Activated CD8-positive, alpha-beta T cell treated with anti-CD3 and anti-CD28 coated beads for 36 hours (primary cell): ENCODE results near the gene WRAP73. TPM values are rescaled to one million over a fixed set of nuclear protein-coding genes. Genes with fewer than 3 reads are reported as not detected.

Experiments
- ATAC-seq: fragments of 200-7000 bp; cut with Tn5 transposase; one replicate; pipeline ENCODE4 v1.10.0; 2021; ENCODE audit warnings: mild to moderate bottlenecking, moderate library complexity
- CTCF ChIA-PET: fragments of 350-600 bp; sonication (Branson Sonifier 250); formaldehyde crosslinking; loops from one replicate; lab custom pipeline; 2021; ENCODE audit warnings: antibody characterized with exemption; lab: Charles Lee
- POLR2A ChIA-PET: fragments of 350-600 bp; sonication (Branson Sonifier 250); formaldehyde crosslinking; loops from one replicate; lab custom pipeline; 2021; ENCODE audit warnings: antibody characterized with exemption; lab: Charles Lee
- DNase-seq: peaks from one replicate; pipeline ENCODE4 v3.0.0-alpha.2; 2020
- H3K27ac Mint-ChIP-seq: one replicate; pipeline ENCODE4 v1.8.0; 2021; ENCODE audit warnings: mild to moderate bottlenecking, mixed read lengths
- H3K27me3 Mint-ChIP-seq: one replicate; pipeline ENCODE4 v1.8.0; 2021; ENCODE audit warnings: mixed read lengths
- H3K36me3 Mint-ChIP-seq: one replicate; pipeline ENCODE4 v1.8.0; 2021; ENCODE audit warnings: low read depth, mixed read lengths
- H3K4me1 Mint-ChIP-seq: one replicate; pipeline ENCODE4 v1.8.0; 2021; ENCODE audit warnings: low read depth, mixed read lengths
- H3K4me3 Mint-ChIP-seq: one replicate; pipeline ENCODE4 v1.8.0; 2021; ENCODE audit warnings: mild to moderate bottlenecking, moderate library complexity, mixed read lengths
- H3K9me3 Mint-ChIP-seq: one replicate; pipeline ENCODE4 v1.8.0; 2021; ENCODE audit warnings: mixed read lengths
- intact Hi-C: fragments of 100-400 bp; cut with micrococcal nuclease; formaldehyde crosslinking; loops from one replicate; pipeline ENCODE4 v1.10.0; 2022
- total RNA-seq, 2 experiments: library from RNA; stranded (reverse); gene quantifications; one replicate each; pipeline ENCODE4 v1.2.3, GENCODE V29; 2021
- TF ChIP-seq, protein P1 (sequence below): fragments of 200-600 bp; IDR thresholded peaks from one replicate; pipeline ENCODE4 v1.8.0; 2022; ENCODE audit warnings: antibody characterized with exemption, mild to moderate bottlenecking

The WRAP73 gene
- total RNA-seq, 2 experiments from 2014 or later, result 34.2 to 35.4 TPM

DNA sequence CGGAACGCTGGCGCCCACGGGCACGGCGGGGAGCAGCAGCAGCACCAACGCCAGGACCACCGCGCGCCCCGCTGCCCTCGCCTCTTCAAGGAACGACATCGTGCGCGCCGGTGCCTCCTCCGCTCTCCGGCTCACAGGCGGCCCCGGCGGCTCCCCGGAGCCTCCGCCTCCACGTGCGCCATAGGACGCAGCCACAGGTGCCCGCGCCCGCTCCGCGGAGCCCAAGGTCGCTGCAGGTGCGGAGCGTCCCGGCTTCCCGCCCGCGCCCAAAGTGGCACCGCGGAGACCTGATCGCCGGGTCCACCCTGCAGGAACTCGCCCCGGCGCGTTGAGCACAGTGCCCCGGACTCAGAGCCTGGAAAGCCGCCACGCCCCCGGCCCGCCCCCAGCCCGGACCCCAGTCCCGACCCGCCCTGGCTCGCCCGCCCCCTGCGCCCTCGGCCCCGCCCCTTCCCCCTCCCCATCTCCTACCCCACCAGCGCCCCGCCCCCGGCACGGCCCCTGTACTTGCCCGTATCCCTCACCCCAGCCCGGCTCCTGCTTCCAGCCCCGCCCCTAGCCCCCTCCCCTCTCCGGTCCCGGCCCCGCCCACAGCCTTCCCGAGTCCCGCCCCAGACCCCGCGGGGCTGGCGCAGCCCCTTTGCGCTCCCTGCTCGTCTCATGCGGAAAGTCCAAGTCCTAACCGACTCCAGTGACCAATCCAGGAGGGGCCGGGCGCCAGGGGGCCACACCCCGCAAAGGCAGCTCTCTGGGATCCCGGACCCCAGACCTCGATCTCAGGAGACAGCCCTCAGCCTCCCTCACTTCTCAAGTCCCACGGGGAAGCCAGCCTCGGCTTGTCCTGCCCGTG, 38.5 kb downstream of the WRAP73 start, which contains the start of gene MEGF6:
TSS of gene MEGF6 (minus strand) at position 339 of the 850 bp plus-strand sequence. CDS start at position 99, 240 bp downstream.
- ATAC-seq (peak; percentile 82), DNase-seq (peak; percentile 61)
- Mint-ChIP-seq H3K36me3 (no peaks in the 10 kb centered on the region), H3K27ac (no peak within 1 kb of the TSS), H3K9me3 (no peaks in the 10 kb centered on the region), H3K4me3 (peak within 1 kb of the TSS; percentile 53), H3K27me3 (peaks cover 11% of the 10 kb centered on the region), H3K4me1 (peaks cover 4% of the 10 kb centered on the region)
- intact Hi-C loops, result no loop called here
- CTCF ChIA-PET, result no interaction called here
- POLR2A ChIA-PET, result no interaction called here
- TF ChIP-seq, protein P1, sequence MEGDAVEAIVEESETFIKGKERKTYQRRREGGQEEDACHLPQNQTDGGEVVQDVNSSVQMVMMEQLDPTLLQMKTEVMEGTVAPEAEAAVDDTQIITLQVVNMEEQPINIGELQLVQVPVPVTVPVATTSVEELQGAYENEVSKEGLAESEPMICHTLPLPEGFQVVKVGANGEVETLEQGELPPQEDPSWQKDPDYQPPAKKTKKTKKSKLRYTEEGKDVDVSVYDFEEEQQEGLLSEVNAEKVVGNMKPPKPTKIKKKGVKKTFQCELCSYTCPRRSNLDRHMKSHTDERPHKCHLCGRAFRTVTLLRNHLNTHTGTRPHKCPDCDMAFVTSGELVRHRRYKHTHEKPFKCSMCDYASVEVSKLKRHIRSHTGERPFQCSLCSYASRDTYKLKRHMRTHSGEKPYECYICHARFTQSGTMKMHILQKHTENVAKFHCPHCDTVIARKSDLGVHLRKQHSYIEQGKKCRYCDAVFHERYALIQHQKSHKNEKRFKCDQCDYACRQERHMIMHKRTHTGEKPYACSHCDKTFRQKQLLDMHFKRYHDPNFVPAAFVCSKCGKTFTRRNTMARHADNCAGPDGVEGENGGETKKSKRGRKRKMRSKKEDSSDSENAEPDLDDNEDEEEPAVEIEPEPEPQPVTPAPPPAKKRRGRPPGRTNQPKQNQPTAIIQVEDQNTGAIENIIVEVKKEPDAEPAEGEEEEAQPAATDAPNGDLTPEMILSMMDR, result no peak

DNA sequence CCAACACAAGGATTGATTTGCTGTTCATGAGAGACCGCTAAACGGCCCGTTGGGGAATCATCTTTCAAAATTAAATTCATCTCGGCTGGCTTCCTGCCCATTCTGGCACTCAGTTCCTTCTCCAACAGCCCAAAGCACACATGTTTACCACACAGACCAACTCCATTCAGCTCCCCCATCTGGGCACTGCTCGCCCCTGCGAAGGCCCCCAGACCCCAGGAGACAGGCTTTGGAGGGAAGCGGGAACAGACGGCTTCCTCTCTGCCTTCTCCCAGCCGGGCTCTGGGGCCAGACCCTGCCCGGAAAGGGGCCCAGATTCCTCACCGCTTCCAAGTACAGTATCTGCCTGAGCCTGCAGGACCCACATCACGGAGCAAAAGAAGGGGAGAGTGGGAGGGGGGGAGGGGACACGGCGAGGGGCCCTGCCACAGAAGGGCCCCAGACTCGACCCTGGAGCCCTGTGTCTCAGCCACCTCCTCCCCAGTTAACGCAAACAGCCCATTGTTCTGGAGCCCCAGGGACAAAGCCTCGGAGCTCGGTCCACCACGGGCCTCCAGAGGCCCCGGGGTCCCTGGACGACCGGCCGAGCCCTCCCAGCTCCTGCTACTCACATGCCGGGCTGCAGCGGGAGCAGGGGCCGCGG, 39.3 kb downstream of the WRAP73 start:
- DNase-seq, result no peak
- CTCF ChIA-PET, result no interaction called here
- intact Hi-C loops, result no loop called here
- POLR2A ChIA-PET, result no interaction called here
- TF ChIP-seq, protein P1, result no peak
- Mint-ChIP-seq H3K4me3 (peak overlapping the region; percentile 34), H3K9me3 (no peaks in the 10 kb centered on the region), H3K36me3 (no peaks in the 10 kb centered on the region), H3K27me3 (peaks cover 11% of the 10 kb centered on the region), H3K4me1 (peaks cover 4% of the 10 kb centered on the region), H3K27ac (no peak overlapping the region)
- ATAC-seq, result peak; percentile 5

DNA sequence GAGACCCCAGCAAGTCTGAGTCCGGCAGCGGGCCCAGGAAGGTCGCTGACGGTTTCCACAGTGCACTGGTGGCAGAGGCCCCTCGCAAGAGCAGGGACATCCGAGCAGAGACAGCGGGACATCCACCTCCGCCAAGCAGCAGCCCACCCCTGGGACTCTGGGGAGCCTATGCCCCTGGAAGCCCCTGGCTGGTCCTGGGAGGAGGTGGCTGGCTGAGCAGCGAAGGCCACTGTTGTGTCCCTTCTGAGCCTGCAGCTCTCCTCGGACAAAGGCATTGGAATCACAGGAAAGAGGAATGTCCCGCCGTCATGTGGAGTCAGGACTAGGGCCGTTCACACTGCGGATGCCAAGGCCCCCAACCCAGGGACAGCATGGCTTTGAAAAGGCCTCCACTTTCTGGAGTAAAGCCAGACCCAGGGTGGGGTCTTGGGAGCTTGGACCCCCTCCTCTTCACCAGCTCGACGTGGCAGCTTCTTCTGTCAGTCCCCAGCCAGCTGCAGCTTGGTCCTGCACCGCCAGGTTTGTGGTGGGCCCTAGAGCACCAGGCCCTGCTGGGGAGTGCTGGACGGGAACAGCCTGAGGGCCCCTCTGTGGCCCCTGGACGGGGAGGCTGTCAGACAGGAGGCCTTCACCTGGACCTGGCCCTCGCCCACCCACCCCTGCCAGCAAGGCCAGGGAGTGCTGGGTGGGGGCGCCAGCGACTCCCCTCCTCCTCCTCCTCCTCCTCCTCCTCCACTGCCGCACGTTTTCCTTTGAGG, 40.0 kb downstream of the WRAP73 start:
- ATAC-seq, result no peak
- H3K9me3 Mint-ChIP-seq, result no peaks in the 10 kb centered on the region
- POLR2A ChIA-PET, result no interaction called here
- no peak overlapping the region for H3K27ac Mint-ChIP-seq
- H3K27me3 Mint-ChIP-seq, result peaks cover 11% of the 10 kb centered on the region
- CTCF ChIA-PET, result interaction anchor here (1.1 kb wide), 1 partner anchor 119 kb away, joined by 3 read pairs; no protein-coding TSS in a partner anchor
- no peaks in the 10 kb centered on the region for H3K36me3 Mint-ChIP-seq
- H3K4me1 Mint-ChIP-seq, result peaks cover 4% of the 10 kb centered on the region
- DNase-seq, result no peak
- TF ChIP-seq, protein P1, result no peak
- intact Hi-C loops, result no loop called here
- no peak overlapping the region for H3K4me3 Mint-ChIP-seq

GRCh38 chr1:3609016-3609768, 40.7 kb downstream of the WRAP73 start:
- Mint-ChIP-seq H3K4me3 (no peak overlapping the region), H3K36me3 (no peaks in the 10 kb centered on the region), H3K27me3 (peaks cover 11% of the 10 kb centered on the region), H3K27ac (no peak overlapping the region), H3K4me1 (peaks cover 4% of the 10 kb centered on the region), H3K9me3 (no peaks in the 10 kb centered on the region)
- intact Hi-C loops, result no loop called here
- TF ChIP-seq, protein P1, result no peak
- ChIA-PET CTCF (interaction anchor here (1.1 kb wide), 1 partner anchor 118 kb away, joined by 3 read pairs; no protein-coding TSS in a partner anchor), POLR2A (no interaction called here)
- ATAC-seq, result no peak
- DNase-seq, result no peak
